ENCODE results near the gene ARFGEF3. TPM values are rescaled to one million over a fixed set of nuclear protein-coding genes. Genes with fewer than 3 reads are reported as not detected.
A peak's percentile ranks its signal among the peaks of the same experiment; 100 is the strongest.

Gene ARFGEF3
- total RNA-seq, 1 donor, result under 0.01 TPM

- H3K4me2 ChIP-seq (ENCODE audit: insufficient read depth, low read length), result no peak overlapping the region
- peak; percentile 74 for DNase-seq (ENCODE audit: insufficient read length, low spot score, missing footprints)
- H4K20me1 ChIP-seq (ENCODE audit: insufficient read depth, low read length), result no peaks in the 10 kb centered on the region
- H3K9me3 ChIP-seq (ENCODE audit: low read depth, low read length), result no peaks in the 10 kb centered on the region
- no peak for TF ChIP-seq CTCF (IDR thresholded peaks at IDR 0.05; ENCODE audit: extremely low read depth, low read depth, low read length)
- no peak overlapping the region for H3K27ac ChIP-seq (ENCODE audit: low read depth, low read length)
- H3K4me1 ChIP-seq (ENCODE audit: insufficient read depth, low read length), result no peaks in the 10 kb centered on the region
- H2AFZ ChIP-seq (ENCODE audit: low read length), result no peak overlapping the region
- H3K79me2 ChIP-seq (ENCODE audit: insufficient read depth, low read length), result no peaks in the 10 kb centered on the region
- H3K27me3 ChIP-seq (ENCODE audit: insufficient read depth, low read length), result peaks cover 6% of the 10 kb centered on the region
- H3K4me3 ChIP-seq (ENCODE audit: insufficient read depth, low read length), result no peak overlapping the region
- no peaks in the 10 kb centered on the region for H3K36me3 ChIP-seq (ENCODE audit: insufficient read depth, low read length)
Observed at GRCh38 chr6:138242987-138243592, 81.4 kb downstream of the ARFGEF3 start.

GRCh38 chr6:138245751-138246150 lies 84.0 kb downstream of the ARFGEF3 start:
- H3K4me3 ChIP-seq (ENCODE audit: insufficient read depth, low read length), result no peak overlapping the region
- H3K9me3 ChIP-seq (ENCODE audit: low read depth, low read length), result no peaks in the 10 kb centered on the region
- no peaks in the 10 kb centered on the region for H4K20me1 ChIP-seq (ENCODE audit: insufficient read depth, low read length)
- no peak for DNase-seq (ENCODE audit: insufficient read length, low spot score, missing footprints)
- H3K27ac ChIP-seq (ENCODE audit: low read depth, low read length), result no peak overlapping the region
- no peaks in the 10 kb centered on the region for H3K36me3 ChIP-seq (ENCODE audit: insufficient read depth, low read length)
- H3K27me3 ChIP-seq (ENCODE audit: insufficient read depth, low read length), result peaks cover 4% of the 10 kb centered on the region
- no peak for TF ChIP-seq CTCF (IDR thresholded peaks at IDR 0.05; ENCODE audit: extremely low read depth, low read depth, low read length)
- H3K4me2 ChIP-seq (ENCODE audit: insufficient read depth, low read length), result no peak overlapping the region
- no peak overlapping the region for H2AFZ ChIP-seq (ENCODE audit: low read length)
- H3K79me2 ChIP-seq (ENCODE audit: insufficient read depth, low read length), result no peaks in the 10 kb centered on the region
- H3K4me1 ChIP-seq (ENCODE audit: insufficient read depth, low read length), result peaks cover 1% of the 10 kb centered on the region

DNA sequence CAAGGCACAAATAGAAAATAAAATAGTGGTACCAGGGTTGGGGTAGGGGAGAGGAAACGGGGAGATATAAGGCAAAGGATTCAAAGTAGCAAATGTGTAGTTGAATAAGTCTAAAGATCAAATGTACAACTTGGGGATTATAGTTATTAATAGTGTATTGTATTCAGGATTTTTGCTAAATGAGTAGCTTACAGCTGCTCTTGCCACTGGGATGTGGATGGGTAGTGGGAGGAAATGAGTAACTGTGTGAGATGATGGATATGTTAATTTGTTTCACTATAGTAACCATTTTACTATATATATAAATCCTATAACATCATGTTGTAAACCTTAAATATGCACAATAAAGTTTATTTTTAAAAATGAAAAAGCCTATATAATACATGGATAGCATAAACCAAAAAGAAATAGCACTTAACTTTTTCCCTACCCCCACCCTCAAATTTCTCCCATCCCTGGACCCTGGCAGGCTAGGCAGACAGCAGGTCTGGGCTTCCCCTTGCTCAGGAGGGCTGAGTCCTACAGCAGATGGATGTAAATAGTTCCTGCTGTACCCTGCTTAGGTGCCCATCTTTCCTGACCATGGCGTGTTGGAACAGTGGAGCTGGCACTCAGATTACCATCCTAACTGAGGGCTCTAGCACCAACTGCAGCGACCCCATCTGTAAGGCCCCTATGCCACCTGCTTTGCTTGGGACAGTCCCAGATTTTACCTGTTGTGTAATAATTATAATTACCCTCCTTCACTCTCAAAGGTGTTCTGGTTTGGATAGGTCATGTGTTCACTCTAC lies 85.1 kb downstream of the ARFGEF3 start:
- no peak overlapping the region for H3K4me2 ChIP-seq (ENCODE audit: insufficient read depth, low read length)
- TF ChIP-seq CTCF (IDR thresholded peaks at IDR 0.05; ENCODE audit: extremely low read depth, low read depth, low read length), result no peak
- H3K36me3 ChIP-seq (ENCODE audit: insufficient read depth, low read length), result no peaks in the 10 kb centered on the region
- no peaks in the 10 kb centered on the region for H4K20me1 ChIP-seq (ENCODE audit: insufficient read depth, low read length)
- H3K79me2 ChIP-seq (ENCODE audit: insufficient read depth, low read length), result no peaks in the 10 kb centered on the region
- H3K4me3 ChIP-seq (ENCODE audit: insufficient read depth, low read length), result no peak overlapping the region
- H3K4me1 ChIP-seq (ENCODE audit: insufficient read depth, low read length), result peaks cover 3% of the 10 kb centered on the region
- peaks cover 4% of the 10 kb centered on the region for H3K27me3 ChIP-seq (ENCODE audit: insufficient read depth, low read length)
- no peaks in the 10 kb centered on the region for H3K9me3 ChIP-seq (ENCODE audit: low read depth, low read length)
- DNase-seq (ENCODE audit: insufficient read length, low spot score, missing footprints), result no peak
- H2AFZ ChIP-seq (ENCODE audit: low read length), result no peak overlapping the region
- no peak overlapping the region for H3K27ac ChIP-seq (ENCODE audit: low read depth, low read length)

- Histone ChIP-seq H3K36me3 (ENCODE audit: insufficient read depth, low read length) (no peaks in the 10 kb centered on the region), H2AFZ (ENCODE audit: low read length) (no peak overlapping the region), H3K4me1 (ENCODE audit: insufficient read depth, low read length) (peaks cover 3% of the 10 kb centered on the region), H3K4me2 (ENCODE audit: insufficient read depth, low read length) (no peak overlapping the region), H4K20me1 (ENCODE audit: insufficient read depth, low read length) (no peaks in the 10 kb centered on the region), H3K27me3 (ENCODE audit: insufficient read depth, low read length) (no peaks in the 10 kb centered on the region), H3K9me3 (ENCODE audit: low read depth, low read length) (no peaks in the 10 kb centered on the region), H3K4me3 (ENCODE audit: insufficient read depth, low read length) (no peak overlapping the region), H3K79me2 (ENCODE audit: insufficient read depth, low read length) (no peaks in the 10 kb centered on the region), H3K27ac (ENCODE audit: low read depth, low read length) (no peak overlapping the region)
- no peak for DNase-seq (ENCODE audit: insufficient read length, low spot score, missing footprints)
- TF ChIP-seq CTCF (IDR thresholded peaks at IDR 0.05; ENCODE audit: extremely low read depth, low read depth, low read length), result no peak
Observed at GRCh38 chr6:138248011-138248410, 86.3 kb downstream of the ARFGEF3 start.
